ENCODE data around the gene PXDN.

GRCh38 chr2:1757567-1757966 lies 13.3 kb upstream of the PXDN start:
- TF ChIP-seq CTCF (IDR thresholded peaks at IDR 0.05), result no peak
- no peak for TF ChIP-seq EZH2 (IDR thresholded peaks at IDR 0.05; ENCODE audit: borderline replicate concordance, insufficient read depth, low read depth, low read length, poor library complexity, severe bottlenecking)
